HCT116 (cell line): Measurements from ENCODE around the gene SGK1. TPM values are rescaled to one million over a fixed set of nuclear protein-coding genes. Genes with fewer than 3 reads are reported as not detected.

ENCODE experiments used
- CEBPB ChIP-seq: IDR thresholded peaks from 2 replicates; pipeline ENCODE4 v1.6.1; 2012; ENCODE audit warnings: low read depth
- EZH2 ChIP-seq: fragments of 200-600 bp; sonication (generic); IDR thresholded peaks from 2 replicates; pipeline ENCODE4 v1.6.1; 2017; ENCODE audit warnings: antibody characterized with exemption, mixed run types
- EZH2phosphoT487 ChIP-seq: fragments of 200-600 bp; IDR thresholded peaks from 2 replicates; pipeline ENCODE4 v1.6.1; 2018; ENCODE audit warnings: antibody characterized with exemption, borderline replicate concordance
- FOSL1 ChIP-seq: IDR thresholded peaks from 2 replicates; pipeline ENCODE4 v1.6.1; 2012; ENCODE audit warnings: low read depth
- JUND ChIP-seq: IDR thresholded peaks from 2 replicates; pipeline ENCODE4 v1.6.1; 2012
- MAX ChIP-seq: IDR thresholded peaks from 2 replicates; pipeline ENCODE4 v1.6.1; 2012
- ZFX ChIP-seq: fragments of 450-650 bp; IDR thresholded peaks from 2 replicates; pipeline ENCODE4 v1.6.1; 2017
- ZNF274 ChIP-seq: fragments of 200-500 bp; sonication (Bioruptor generic); IDR thresholded peaks from 2 replicates; pipeline ENCODE4 v1.6.1; 2014; ENCODE audit warnings: mild to moderate bottlenecking, low read depth, low read length, inconsistent platforms
- total RNA-seq: library from RNA; stranded (reverse); gene quantifications from one replicate; pipeline ENCODE4 v1.2.1, GENCODE V29; 2021; ENCODE audit not compliant: unreplicated experiment
- TF ChIP-seq, protein P1 (sequence below): IDR thresholded peaks from 2 replicates; pipeline ENCODE4 v1.6.1; 2012; ENCODE audit warnings: low read depth
- TF ChIP-seq, protein P2 (sequence below): IDR thresholded peaks from 2 replicates; pipeline ENCODE4 v1.6.1; 2011; ENCODE audit warnings: mild to moderate bottlenecking, low read length, moderate library complexity; ENCODE audit not compliant: insufficient replicate concordance; ENCODE audit errors: extremely low read depth

SGK1 gene
- total RNA-seq, 1 experiment from 2014 or later, result 4.5 TPM

GRCh38 chr6:134148566-134148965 is 169.3 kb downstream of the SGK1 start (continued):
- TF ChIP-seq, protein P1, sequence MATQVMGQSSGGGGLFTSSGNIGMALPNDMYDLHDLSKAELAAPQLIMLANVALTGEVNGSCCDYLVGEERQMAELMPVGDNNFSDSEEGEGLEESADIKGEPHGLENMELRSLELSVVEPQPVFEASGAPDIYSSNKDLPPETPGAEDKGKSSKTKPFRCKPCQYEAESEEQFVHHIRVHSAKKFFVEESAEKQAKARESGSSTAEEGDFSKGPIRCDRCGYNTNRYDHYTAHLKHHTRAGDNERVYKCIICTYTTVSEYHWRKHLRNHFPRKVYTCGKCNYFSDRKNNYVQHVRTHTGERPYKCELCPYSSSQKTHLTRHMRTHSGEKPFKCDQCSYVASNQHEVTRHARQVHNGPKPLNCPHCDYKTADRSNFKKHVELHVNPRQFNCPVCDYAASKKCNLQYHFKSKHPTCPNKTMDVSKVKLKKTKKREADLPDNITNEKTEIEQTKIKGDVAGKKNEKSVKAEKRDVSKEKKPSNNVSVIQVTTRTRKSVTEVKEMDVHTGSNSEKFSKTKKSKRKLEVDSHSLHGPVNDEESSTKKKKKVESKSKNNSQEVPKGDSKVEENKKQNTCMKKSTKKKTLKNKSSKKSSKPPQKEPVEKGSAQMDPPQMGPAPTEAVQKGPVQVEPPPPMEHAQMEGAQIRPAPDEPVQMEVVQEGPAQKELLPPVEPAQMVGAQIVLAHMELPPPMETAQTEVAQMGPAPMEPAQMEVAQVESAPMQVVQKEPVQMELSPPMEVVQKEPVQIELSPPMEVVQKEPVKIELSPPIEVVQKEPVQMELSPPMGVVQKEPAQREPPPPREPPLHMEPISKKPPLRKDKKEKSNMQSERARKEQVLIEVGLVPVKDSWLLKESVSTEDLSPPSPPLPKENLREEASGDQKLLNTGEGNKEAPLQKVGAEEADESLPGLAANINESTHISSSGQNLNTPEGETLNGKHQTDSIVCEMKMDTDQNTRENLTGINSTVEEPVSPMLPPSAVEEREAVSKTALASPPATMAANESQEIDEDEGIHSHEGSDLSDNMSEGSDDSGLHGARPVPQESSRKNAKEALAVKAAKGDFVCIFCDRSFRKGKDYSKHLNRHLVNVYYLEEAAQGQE, result no peak
- TF ChIP-seq FOSL1, result no peak
- no peak for TF ChIP-seq EZH2phosphoT487
- no peak for TF ChIP-seq CEBPB
- no peak for TF ChIP-seq JUND
- TF ChIP-seq MAX, result no peak
- TF ChIP-seq EZH2, result no peak
- TF ChIP-seq ZFX, result no peak
- TF ChIP-seq ZNF274, result no peak
- TF ChIP-seq, protein P2, sequence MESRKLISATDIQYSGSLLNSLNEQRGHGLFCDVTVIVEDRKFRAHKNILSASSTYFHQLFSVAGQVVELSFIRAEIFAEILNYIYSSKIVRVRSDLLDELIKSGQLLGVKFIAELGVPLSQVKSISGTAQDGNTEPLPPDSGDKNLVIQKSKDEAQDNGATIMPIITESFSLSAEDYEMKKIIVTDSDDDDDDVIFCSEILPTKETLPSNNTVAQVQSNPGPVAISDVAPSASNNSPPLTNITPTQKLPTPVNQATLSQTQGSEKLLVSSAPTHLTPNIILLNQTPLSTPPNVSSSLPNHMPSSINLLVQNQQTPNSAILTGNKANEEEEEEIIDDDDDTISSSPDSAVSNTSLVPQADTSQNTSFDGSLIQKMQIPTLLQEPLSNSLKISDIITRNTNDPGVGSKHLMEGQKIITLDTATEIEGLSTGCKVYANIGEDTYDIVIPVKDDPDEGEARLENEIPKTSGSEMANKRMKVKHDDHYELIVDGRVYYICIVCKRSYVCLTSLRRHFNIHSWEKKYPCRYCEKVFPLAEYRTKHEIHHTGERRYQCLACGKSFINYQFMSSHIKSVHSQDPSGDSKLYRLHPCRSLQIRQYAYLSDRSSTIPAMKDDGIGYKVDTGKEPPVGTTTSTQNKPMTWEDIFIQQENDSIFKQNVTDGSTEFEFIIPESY, result no peak
